Glomerular endothelial cell (primary cell): ENCODE results near the gene KIRREL3. TPM values are rescaled to one million over a fixed set of nuclear protein-coding genes. Genes with fewer than 3 reads are reported as not detected.

Experiments used
- DNase-seq: peaks from one replicate; pipeline ENCODE4 v3.0.0-alpha.2; 2011; ENCODE audit warnings: low read depth, low spot score; ENCODE audit errors: extremely low read depth
- total RNA-seq: library from RNA; depleted of rRNA; stranded (reverse); fragments of >200 nt; gene quantifications from 2 replicates; pipeline ENCODE4 v1.2.3, GENCODE V29; 2015

The KIRREL3 gene
- total RNA-seq, 1 donor from 2014 or later: 0.93 TPM

DNA sequence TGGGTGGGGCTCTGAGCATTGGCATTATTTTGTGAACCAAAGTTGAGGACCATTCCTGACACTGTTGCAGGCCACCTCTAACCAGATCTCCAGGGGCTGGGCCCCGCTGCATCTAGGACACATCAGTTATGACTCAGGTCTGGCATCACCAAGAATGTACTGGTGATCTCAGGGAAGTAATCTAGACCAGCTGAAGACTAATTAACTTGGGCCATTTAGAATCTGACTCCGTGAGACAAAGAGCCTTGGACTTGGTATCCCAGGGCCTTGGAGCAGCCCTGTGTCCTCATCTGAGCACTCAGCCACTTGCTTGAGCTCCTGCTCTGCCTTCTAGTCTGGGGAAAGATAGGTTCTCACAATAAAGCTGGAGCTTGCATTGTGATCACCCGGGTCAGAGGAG lies 200.6 kb downstream of the KIRREL3 start:
- DNase-seq: no peak

GRCh38 chr11:126797457-126798169 lies 203.0 kb downstream of the KIRREL3 start:
- no peak for DNase-seq

DNA sequence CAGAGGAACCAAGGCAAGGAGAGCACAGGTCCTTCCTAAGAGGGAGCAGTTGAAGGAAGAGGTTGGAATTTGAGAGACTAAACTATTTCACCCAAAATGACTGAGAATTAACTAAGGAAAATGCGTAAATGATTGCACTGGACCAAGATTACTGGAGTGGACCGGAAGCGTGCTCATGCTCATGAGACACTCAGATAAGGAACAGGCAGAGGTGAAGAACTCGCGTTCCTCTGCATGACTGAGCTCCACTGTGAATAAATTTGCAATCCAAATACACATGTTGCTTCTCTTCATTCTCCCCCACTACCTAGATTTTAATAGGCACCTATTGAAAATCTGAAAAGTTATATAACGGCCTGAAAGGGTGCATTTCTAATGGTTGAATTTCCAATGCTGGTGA lies 207.0 kb downstream of the KIRREL3 start:
- no peak for DNase-seq

- DNase-seq: no peak
Measured at GRCh38 chr11:126791991-126792390, 208.6 kb downstream of the KIRREL3 start.

GRCh38 chr11:126791446-126791845 lies 209.1 kb downstream of the KIRREL3 start:
- DNase-seq: no peak

DNA sequence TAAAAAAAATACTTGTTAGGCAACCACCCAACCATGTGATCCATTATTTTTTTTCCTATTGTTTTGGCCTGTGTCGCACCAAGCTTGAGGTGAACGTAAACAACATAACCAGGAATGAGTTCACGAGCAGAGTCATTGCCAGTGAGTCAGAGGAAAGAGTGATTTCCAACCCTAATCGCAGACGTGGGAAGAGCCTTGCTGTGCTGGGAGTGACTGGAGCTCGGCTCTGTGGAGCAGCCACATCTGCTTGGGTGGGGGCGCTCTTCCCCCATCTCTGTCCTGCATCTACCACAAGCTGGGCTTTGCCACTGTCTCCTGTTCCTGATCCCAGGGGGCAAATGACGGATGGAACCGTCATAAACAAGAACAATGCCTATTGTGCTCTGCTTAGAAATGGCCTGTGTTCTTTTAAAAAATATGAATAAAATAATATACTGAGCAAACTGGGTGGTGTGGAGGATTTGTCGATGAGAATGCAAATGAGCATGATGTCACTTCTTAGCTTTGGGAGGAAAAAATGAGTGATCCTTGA lies 210.0 kb downstream of the KIRREL3 start:
- DNase-seq: peak; percentile 14

GRCh38 chr11:126782810-126783209 lies 217.8 kb downstream of the KIRREL3 start:
- no peak for DNase-seq

DNA sequence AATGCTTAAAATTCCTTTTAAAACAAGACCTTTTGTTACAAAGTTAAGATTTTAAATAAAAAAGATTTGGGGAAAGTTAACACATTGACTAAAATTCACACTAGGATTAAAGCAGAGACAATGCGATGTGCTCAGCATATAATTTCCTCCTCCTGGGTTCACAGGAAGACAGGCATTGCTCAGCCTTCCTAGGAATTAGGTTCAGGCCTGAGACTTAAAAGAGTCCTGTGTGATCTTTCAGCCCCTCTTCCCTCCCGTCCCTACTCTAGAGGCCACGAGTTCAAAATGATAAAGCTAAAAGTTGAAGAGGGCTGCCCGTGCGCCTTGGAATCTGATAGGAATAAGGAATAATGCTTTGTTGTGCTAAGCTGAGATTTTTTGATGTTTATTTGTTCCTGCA lies 218.6 kb downstream of the KIRREL3 start:
- DNase-seq: no peak

- DNase-seq: no peak
Measured at GRCh38 chr11:126776119-126776518, 224.5 kb downstream of the KIRREL3 start.

DNA sequence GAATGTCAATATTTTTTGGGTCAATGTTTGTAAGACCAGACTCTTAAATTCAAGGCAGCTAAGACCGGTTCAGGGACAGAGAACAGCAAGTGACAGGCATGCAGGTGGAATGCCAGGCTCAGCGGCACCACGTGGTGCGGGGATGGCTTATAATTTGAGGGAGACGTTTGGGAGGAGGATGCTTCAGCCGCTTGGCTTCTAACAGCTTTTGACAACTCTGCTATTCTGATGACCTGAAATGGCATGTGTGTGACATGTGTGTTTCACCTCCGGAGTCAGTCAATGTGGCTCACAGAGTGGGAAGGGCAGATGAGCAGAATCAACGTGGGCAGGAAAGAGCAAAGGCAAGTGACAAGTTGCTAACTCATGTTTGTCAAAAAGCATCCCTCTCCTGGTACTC lies 228.3 kb downstream of the KIRREL3 start:
- DNase-seq: no peak

- DNase-seq: no peak
Measured at GRCh38 chr11:126768702-126769101, 231.9 kb downstream of the KIRREL3 start.

GRCh38 chr11:126766440-126766839 lies 234.1 kb downstream of the KIRREL3 start:
- no peak for DNase-seq

- DNase-seq: no peak
Measured at GRCh38 chr11:126765196-126765595, 235.4 kb downstream of the KIRREL3 start.

GRCh38 chr11:126764231-126764630 lies 236.3 kb downstream of the KIRREL3 start:
- no peak for DNase-seq

DNA sequence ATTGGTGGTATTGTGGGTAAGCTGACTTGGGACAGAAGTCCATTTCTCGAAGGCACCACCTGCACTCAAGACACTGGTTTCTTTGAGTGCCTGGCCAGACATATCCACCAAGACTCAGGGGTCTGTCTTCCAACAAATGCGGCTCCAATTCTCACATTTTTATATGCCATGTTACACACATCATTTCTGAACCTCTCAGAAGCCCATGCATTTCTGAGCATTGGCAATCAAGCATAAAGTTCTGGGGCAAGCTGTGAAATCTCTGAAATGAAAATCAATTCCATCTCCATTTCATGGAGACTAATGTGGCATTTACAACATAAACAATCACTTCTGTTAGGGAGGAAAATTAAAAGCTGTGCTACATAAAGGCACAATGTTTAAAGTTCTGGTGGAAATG lies 243.7 kb downstream of the KIRREL3 start:
- no peak for DNase-seq

DNA sequence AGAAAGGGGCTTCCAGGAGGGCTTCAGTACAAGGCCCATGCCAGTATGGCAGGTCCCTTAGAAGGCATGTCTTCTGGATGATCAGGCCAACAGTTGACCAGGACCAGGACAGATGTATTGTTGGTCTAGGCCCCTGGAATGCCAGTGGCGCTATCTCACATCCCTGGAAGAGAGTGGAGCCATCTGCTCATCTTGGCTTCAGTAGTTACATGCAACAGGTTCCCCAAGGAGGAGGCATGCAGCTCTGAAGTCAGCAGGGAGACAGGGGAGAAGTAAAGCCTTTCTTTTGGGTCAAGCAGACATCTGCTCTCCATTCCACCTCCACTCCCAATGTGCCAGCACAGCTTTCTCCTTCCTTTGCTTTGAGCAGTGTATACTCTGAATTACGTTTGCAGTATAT lies 244.1 kb downstream of the KIRREL3 start:
- no peak for DNase-seq

GRCh38 chr11:126755526-126755925 lies 245.0 kb downstream of the KIRREL3 start:
- no peak for DNase-seq

DNA sequence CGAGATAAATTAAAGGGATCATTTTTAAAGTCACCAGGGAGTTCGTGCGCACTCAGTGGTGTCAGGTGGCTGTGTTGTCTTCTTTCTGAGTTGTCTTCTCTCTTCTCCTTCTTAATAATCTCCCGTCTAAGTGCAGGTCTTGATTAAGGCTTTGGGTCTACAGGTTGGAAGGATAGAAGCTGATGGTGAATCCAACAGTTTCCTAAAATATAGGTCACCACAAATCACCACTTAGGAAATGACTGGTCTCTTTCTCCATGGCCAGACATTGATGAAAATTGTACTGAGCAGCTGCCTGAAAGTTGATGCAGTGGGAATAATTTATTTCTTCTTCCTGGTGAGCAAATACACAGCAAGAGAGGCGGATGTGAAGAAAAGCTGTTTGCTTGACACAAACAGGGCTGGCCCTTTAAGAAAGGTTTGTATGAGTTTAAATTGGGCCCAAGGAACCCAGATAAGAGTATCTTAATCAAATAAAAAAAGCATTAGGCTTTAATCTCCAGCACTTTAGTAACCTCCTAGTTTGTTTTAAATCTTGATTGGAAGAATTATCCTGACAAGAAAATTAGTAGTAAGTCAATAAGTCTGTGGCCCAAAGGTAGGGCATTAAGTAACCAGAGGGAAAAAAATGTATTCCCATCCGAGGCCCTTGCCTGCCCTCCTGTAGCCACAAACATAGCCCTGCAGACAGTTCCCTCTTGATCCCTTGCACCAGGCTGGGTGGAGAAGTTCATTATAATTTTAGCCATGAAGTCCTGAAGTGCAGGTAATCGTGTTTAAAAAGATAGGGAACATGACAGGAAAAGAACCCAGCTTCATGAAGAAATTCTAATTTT lies 245.8 kb downstream of the KIRREL3 start:
- no peak for DNase-seq

GRCh38 chr11:126753990-126754389 lies 246.6 kb downstream of the KIRREL3 start:
- DNase-seq: no peak

DNA sequence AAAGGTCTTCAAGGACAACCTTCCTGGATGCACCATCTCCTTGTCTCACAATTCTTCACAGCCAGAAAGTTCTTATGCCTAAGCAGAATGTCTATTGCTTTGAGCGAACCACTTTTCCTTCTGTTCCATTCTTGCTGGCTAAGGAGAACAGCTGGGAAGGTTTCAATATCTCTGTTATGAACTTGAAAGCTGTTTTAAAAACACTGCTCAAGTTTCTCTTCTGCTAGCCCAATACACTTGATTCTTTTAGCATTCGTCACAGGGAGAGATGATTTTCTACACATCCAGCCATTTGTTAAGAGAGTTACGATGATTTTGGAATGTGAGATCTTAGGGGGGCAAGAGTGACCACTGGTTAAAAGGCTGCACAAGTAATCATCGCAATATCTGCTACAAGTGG lies 249.3 kb downstream of the KIRREL3 start:
- no peak for DNase-seq

GRCh38 chr11:126748793-126749192 lies 251.8 kb downstream of the KIRREL3 start:
- no peak for DNase-seq
